Natural killer cell (primary cell): ENCODE data around the gene OTOGL. TPM values are rescaled to one million over a fixed set of nuclear protein-coding genes. Genes with fewer than 3 reads are reported as not detected.

Experiments
- ATAC-seq, 3 donors: fragments of 150-1000 bp in 2 of 3; fragments of 200-7000 bp in 1 of 3; cut with Tn5 transposase; 1 replicate in 1 of 3; 2 replicates in 2 of 3; pipeline ENCODE4 v1.10.0; 2021; ENCODE audit warnings: mild to moderate bottlenecking in 2 of 3, moderate library complexity in 2 of 3
- DNase-seq, 2 donors: peaks; one replicate each; pipeline versions ENCODE4 v3.0.0 to v3.0.0-alpha.2; 2013 to 2021; ENCODE audit warnings: mixed read lengths in 1 of 2
- H3K27ac ChIP-seq: one replicate; pipeline ENCODE4 v1.5.1; 2013; ENCODE audit warnings: mild to moderate bottlenecking, low read length
- H3K27me3 ChIP-seq: one replicate; pipeline ENCODE4 v1.6.1; 2013; ENCODE audit warnings: low read length; ENCODE audit not compliant: control insufficient read depth, insufficient read depth
- H3K36me3 ChIP-seq: one replicate; pipeline ENCODE4 v1.6.1; 2013; ENCODE audit warnings: low read length; ENCODE audit not compliant: control insufficient read depth, insufficient read depth
- H3K4me1 ChIP-seq: one replicate; pipeline ENCODE4 v1.6.1; 2013; ENCODE audit warnings: low read length; ENCODE audit not compliant: control insufficient read depth, insufficient read depth
- H3K4me3 ChIP-seq: one replicate; pipeline ENCODE4 v1.5.1; 2013; ENCODE audit warnings: low read length
- H3K9me3 ChIP-seq: one replicate; pipeline ENCODE4 v1.6.1; 2013; ENCODE audit warnings: low read length; ENCODE audit not compliant: control insufficient read depth, insufficient read depth
- H3K27ac Mint-ChIP-seq, 2 donors: one replicate each; pipeline ENCODE4 v1.8.0; 2022; ENCODE audit warnings: mild to moderate bottlenecking in 2 of 2, mixed read lengths in 2 of 2, moderate library complexity in 1 of 2
- H3K27me3 Mint-ChIP-seq, 2 donors: one replicate each; pipeline ENCODE4 v1.8.0; 2022; ENCODE audit warnings: low read depth in 2 of 2, mixed read lengths in 2 of 2
- H3K36me3 Mint-ChIP-seq: one replicate; pipeline ENCODE4 v1.8.0; 2022; ENCODE audit warnings: mixed read lengths
- H3K4me1 Mint-ChIP-seq, 2 donors: one replicate each; pipeline ENCODE4 v1.8.0; 2022; ENCODE audit warnings: mixed read lengths in 2 of 2
- H3K4me3 Mint-ChIP-seq: one replicate; pipeline ENCODE4 v1.8.0; 2022; ENCODE audit warnings: mild to moderate bottlenecking, moderate library complexity, mixed read lengths
- H3K9me3 Mint-ChIP-seq, 2 donors: one replicate each; pipeline ENCODE4 v1.8.0; 2022; ENCODE audit warnings: mixed read lengths in 2 of 2
- WGBS: methylation state at CpG from one replicate; pipeline ENCODE4 v1.1.7; 2013; ENCODE audit warnings: missing lambda C conversion rate; ENCODE audit not compliant: insufficient coverage; 5-methylcytosine and 5-hydroxymethylcytosine counted together
- intact Hi-C: fragments of 100-400 bp; cut with micrococcal nuclease; formaldehyde crosslinking; loops from one replicate; pipeline ENCODE4 v1.14.2; 2022
- total RNA-seq, 4 donors: library from RNA; stranded (reverse); fragments of 120-200 nt in 1 of 4; gene quantifications; one replicate each; pipeline versions ENCODE4 v1.2.3 to v1.2.4, GENCODE V29; 2013 to 2022
- TF ChIP-seq, protein P1 (sequence below): fragments of 200-600 bp; IDR thresholded peaks from one replicate; pipeline ENCODE4 v1.8.0; 2022; ENCODE audit warnings: antibody characterized with exemption

OTOGL gene
- total RNA-seq, 3 donors from 2014 or later (not counting 1 experiment from before 2014, with no cell fraction given) = not detected

DNA sequence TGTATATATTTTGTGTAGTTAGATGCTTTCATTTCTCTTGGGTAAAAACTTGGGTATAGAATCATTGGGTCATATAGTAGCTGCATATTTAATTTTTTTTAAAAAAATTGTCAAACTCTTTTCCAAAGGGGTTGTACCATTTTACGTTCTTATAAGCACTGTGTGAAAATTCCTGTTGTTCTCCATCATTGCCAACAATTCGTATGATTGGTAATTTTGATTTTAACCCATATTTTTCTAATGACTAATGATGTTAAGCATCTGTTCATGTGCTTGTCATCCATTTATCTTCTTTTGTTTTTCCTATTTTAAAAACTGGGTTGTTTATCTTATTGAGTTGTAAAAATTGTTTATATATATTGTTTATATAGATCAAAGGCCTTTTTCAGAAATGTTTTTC is 77.4 kb downstream of the OTOGL start:
- Histone ChIP-seq H3K9me3 (no peaks in the 10 kb centered on the region), H3K27me3 (no peaks in the 10 kb centered on the region), H3K36me3 (no peaks in the 10 kb centered on the region), H3K4me3 (no peak overlapping the region), H3K27ac (no peak overlapping the region), H3K4me1 (peaks cover 9% of the 10 kb centered on the region)
- H3K27ac Mint-ChIP-seq = no peak overlapping the region
- TF ChIP-seq, protein P1, sequence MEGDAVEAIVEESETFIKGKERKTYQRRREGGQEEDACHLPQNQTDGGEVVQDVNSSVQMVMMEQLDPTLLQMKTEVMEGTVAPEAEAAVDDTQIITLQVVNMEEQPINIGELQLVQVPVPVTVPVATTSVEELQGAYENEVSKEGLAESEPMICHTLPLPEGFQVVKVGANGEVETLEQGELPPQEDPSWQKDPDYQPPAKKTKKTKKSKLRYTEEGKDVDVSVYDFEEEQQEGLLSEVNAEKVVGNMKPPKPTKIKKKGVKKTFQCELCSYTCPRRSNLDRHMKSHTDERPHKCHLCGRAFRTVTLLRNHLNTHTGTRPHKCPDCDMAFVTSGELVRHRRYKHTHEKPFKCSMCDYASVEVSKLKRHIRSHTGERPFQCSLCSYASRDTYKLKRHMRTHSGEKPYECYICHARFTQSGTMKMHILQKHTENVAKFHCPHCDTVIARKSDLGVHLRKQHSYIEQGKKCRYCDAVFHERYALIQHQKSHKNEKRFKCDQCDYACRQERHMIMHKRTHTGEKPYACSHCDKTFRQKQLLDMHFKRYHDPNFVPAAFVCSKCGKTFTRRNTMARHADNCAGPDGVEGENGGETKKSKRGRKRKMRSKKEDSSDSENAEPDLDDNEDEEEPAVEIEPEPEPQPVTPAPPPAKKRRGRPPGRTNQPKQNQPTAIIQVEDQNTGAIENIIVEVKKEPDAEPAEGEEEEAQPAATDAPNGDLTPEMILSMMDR = no peak
- no peaks in the 10 kb centered on the region for H3K9me3 Mint-ChIP-seq
- ATAC-seq (no peak), DNase-seq (no peak)
- H3K4me3 Mint-ChIP-seq = no peak overlapping the region
- WGBS = 89% methylated on average over 1 of the region's 2 CpGs
- intact Hi-C loops = no loop called here
- no peaks in the 10 kb centered on the region for H3K27me3 Mint-ChIP-seq
- no peaks in the 10 kb centered on the region for H3K36me3 Mint-ChIP-seq
- H3K4me1 Mint-ChIP-seq = peaks cover 26 to 29% of the 10 kb centered on the region in 2 donors

DNA sequence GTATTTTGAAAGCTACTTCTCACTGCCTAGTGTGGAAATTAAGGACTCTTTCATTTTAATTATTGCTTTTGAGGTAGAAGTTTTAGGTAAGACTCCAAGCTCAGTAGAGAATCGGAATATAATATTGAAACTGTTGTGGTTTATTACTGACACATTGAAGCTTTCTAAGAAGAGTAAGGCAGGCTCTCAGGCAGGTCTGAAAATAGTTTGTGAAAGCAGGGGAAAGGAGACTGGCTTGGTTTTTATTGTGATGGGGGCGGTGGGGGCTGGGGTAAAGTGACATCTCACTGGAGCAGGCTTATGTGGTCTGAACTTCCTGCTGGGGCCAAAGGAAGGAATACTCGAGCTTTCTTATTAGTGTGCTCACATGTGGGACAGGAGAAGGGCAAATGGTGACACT is 79.5 kb downstream of the OTOGL start:
- Histone ChIP-seq H3K27me3 (no peaks in the 10 kb centered on the region), H3K36me3 (no peaks in the 10 kb centered on the region), H3K4me3 (no peak overlapping the region), H3K9me3 (no peaks in the 10 kb centered on the region), H3K4me1 (peaks cover 9% of the 10 kb centered on the region), H3K27ac (peak overlapping the region; percentile 6)
- TF ChIP-seq, protein P1 = no peak
- 22% methylated on average over 3 of the region's 3 CpGs for WGBS
- ATAC-seq (peak in 2 of 3 donors; percentile 29 to 37), DNase-seq (no peak)
- H3K4me3 Mint-ChIP-seq = peak overlapping the region; percentile 60
- peaks cover 29 to 32% of the 10 kb centered on the region in 2 donors for H3K4me1 Mint-ChIP-seq
- H3K27me3 Mint-ChIP-seq = no peaks in the 10 kb centered on the region
- no peaks in the 10 kb centered on the region for H3K9me3 Mint-ChIP-seq
- no peaks in the 10 kb centered on the region for H3K36me3 Mint-ChIP-seq
- intact Hi-C loops = no loop called here
- peak overlapping the region; percentile 76 to 86 for H3K27ac Mint-ChIP-seq

DNA sequence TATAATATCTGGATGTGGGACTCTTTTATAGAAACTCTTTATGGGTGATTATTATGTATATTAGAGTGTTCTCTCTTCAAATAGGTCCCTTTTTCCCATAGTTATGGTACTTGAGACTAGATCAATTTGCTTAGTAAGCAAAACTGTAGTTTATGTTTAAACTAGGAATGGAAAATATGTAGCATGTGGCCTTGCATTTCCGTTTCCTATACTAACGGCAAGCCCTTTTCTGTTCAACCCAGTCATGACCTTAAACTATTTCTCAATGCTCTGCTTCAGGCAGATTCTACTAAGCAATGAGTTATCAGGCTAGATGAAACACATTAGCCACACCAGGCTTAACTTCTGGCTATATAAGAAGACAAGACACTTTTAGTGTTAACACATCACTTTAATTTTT is 84.6 kb downstream of the OTOGL start:
- no peak overlapping the region for H3K4me3 ChIP-seq
- H3K36me3 ChIP-seq = no peaks in the 10 kb centered on the region
- DNase-seq = no peak
- no peak for ATAC-seq
- peaks cover 17% of the 10 kb centered on the region for H3K4me1 ChIP-seq
- H3K4me3 Mint-ChIP-seq = no peak overlapping the region
- no peaks in the 10 kb centered on the region for H3K9me3 Mint-ChIP-seq
- WGBS = 69% methylated on average over 2 of the region's 2 CpGs
- H3K9me3 ChIP-seq = no peaks in the 10 kb centered on the region
- intact Hi-C loops = loop anchor here (10.0 kb wide), 1 partner anchor 639 kb away; no protein-coding TSS in a partner anchor
- H3K4me1 Mint-ChIP-seq = peaks cover 14 to 19% of the 10 kb centered on the region in 2 donors
- TF ChIP-seq, protein P1 = no peak
- H3K27ac ChIP-seq = no peak overlapping the region
- H3K27me3 ChIP-seq = no peaks in the 10 kb centered on the region
- no peaks in the 10 kb centered on the region for H3K36me3 Mint-ChIP-seq
- H3K27ac Mint-ChIP-seq = no peak overlapping the region
- no peaks in the 10 kb centered on the region for H3K27me3 Mint-ChIP-seq

DNA sequence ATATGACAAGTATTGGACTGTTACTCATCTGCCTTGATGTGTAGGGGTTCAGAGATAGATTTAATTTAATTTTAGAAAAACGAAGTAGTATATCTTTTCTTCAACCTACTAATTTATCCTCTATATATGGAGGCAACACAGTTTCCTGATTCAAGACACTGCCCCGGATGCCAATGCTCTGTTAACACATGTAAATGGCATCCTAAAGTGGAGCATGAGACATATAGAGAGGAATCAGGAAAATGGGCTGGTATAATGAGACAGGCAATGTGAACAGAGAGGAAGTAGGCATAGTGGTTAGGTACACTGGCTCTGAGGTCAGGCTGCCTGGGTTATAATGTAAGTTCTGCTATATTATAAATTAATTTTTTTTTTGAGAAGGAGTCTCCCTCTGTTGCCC is 85.6 kb downstream of the OTOGL start:
- Mint-ChIP-seq H3K4me1 (peaks cover 6 to 11% of the 10 kb centered on the region in 2 donors), H3K27ac (no peak overlapping the region), H3K9me3 (no peaks in the 10 kb centered on the region), H3K4me3 (no peak overlapping the region), H3K36me3 (no peaks in the 10 kb centered on the region), H3K27me3 (no peaks in the 10 kb centered on the region)
- H3K9me3 ChIP-seq = no peaks in the 10 kb centered on the region
- no peak overlapping the region for H3K4me3 ChIP-seq
- DNase-seq (no peak), ATAC-seq (no peak)
- no peaks in the 10 kb centered on the region for H3K27me3 ChIP-seq
- no peak overlapping the region for H3K27ac ChIP-seq
- intact Hi-C loops = loop anchor here (5.0 to 10.0 kb wide), 2 partner anchors 87 to 640 kb away; no protein-coding TSS in a partner anchor
- peaks cover 15% of the 10 kb centered on the region for H3K4me1 ChIP-seq
- no peaks in the 10 kb centered on the region for H3K36me3 ChIP-seq
- TF ChIP-seq, protein P1 = no peak
- 100% methylated on average over 1 of the region's 2 CpGs for WGBS
